HG03280 (cell line): ENCODE results near the gene INO80D.
A peak's percentile ranks its signal among the peaks of the same experiment; 100 is the strongest.

Experiments used
- ATAC-seq: cut with Tn5 transposase; IDR thresholded peaks from one replicate; pipeline ENCODE4 v1.9.1; 2021; ENCODE audit warnings: mild to moderate bottlenecking, moderate library complexity; ENCODE audit not compliant: unreplicated experiment

The INO80D gene

DNA sequence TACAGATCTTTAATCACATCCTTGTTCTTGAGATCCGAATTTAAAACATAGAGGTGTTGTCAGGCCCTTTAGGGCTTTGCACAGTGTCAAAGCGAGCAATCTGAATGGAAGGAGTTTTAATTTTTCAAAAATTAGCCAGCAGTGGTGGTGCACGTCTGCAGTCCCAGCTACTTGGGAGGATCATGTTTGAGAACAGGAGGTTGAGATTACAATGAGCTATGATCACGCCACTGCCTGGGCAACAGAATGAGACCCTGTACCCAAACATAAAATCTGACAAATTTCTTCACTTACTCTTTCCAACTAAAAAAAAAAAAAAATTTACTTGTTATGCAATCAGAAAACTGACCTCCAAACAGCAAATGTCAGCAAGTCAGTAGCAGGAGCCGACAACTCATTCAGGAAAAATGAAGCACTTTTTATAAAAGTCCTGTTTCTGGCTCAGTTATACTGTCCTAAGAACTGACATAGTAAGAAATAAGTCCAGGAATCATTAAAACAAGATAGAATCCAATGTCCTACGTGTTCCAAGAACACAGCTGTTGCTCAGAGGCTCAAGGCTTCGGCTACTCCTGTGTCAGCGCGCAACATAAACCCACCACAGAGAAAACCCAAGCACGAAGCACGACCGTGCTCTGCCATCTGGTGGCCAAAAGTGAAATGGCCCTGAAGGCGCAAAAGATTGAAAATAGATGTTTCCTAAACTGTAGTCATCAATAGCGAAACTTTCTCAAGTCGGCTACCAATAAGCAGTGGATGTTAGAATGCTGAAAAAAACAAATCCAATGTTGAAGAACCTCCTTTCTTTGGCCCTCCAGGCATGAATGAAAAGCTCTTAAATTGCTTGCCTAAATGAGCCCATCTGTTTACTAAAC is 138.1 kb downstream of the INO80D start:
- ATAC-seq, result peak; percentile 88

DNA sequence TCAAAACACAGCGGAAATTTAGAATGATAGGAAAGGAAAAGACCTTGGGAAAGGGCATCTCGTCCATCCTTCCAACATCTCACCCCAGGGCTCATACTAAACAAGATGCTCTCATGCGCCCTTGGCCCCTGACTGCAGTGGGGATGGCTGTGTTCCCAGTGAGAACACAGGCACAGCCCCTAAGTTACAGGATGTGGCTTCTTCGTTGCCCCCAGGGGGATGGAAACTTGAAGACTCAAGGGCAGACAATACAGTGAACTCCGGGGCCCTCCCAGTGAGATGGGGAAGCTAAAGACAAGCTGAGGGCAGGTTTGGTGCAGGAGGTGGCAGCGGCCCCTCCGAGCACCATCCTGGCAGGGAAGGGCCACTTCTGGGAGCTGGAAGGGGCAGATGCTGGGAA is 139.7 kb downstream of the INO80D start:
- no peak for ATAC-seq
